CD14-positive monocyte (primary cell): ENCODE results near the gene CACNA1D. TPM values are rescaled to one million over a fixed set of nuclear protein-coding genes. Genes with fewer than 3 reads are reported as not detected.

Experiments
- DNase-seq, 3 donors: peaks; one replicate each; pipeline ENCODE4 v3.0.0-alpha.2; 2011 to 2022
- H2AFZ ChIP-seq: 2 replicates; pipeline ENCODE4 v1.6.0; 2012; ENCODE audit warnings: mild to moderate bottlenecking, low read depth, low read length, inconsistent platforms; ENCODE audit not compliant: insufficient read depth, poor library complexity, severe bottlenecking
- H3K27ac ChIP-seq, 2 donors: 1 replicate in 1 of 2; 2 replicates in 1 of 2; pipeline ENCODE4 v1.5.1; 2012 to 2013; ENCODE audit warnings: low read length in 2 of 2, control low read depth in 1 of 2, inconsistent platforms in 1 of 2, low read depth in 1 of 2, mild to moderate bottlenecking in 1 of 2
- H3K27me3 ChIP-seq, 2 donors: one replicate each; pipeline versions ENCODE4 v1.6.0 to v1.6.1; 2011 to 2013; ENCODE audit warnings: low read length in 2 of 2; ENCODE audit not compliant: control insufficient read depth in 2 of 2, insufficient read depth in 2 of 2
- H3K36me3 ChIP-seq, 2 donors: replicated peaks in 1 of 2; 1 replicate in 1 of 2; 2 replicates in 1 of 2; pipeline versions ENCODE4 v1.5.1 to v1.6.1; 2012 to 2013; ENCODE audit warnings: low read length in 2 of 2, control low read depth in 1 of 2, inconsistent platforms in 1 of 2, mild to moderate bottlenecking in 1 of 2; ENCODE audit not compliant: insufficient read depth in 2 of 2, control insufficient read depth in 1 of 2
- H3K4me1 ChIP-seq, 2 donors: 1 replicate in 1 of 2; 2 replicates in 1 of 2; pipeline versions ENCODE4 v1.5.1 to v1.6.1; 2012 to 2013; ENCODE audit warnings: low read length in 2 of 2, control low read depth in 1 of 2, inconsistent platforms in 1 of 2, mild to moderate bottlenecking in 1 of 2, moderate library complexity in 1 of 2; ENCODE audit not compliant: insufficient read depth in 2 of 2, control insufficient read depth in 1 of 2
- H3K4me2 ChIP-seq: replicated peaks from 2 replicates; pipeline ENCODE3; 2012; ENCODE audit warnings: low read length, moderate library complexity, mild to moderate bottlenecking; ENCODE audit not compliant: poor library complexity, severe bottlenecking; ENCODE audit errors: extremely low read depth
- H3K4me3 ChIP-seq, 3 experiments: fragments of 200-600 bp in 1 of 3; sonication (generic) in 1 of 3; replicated peaks in 1 of 3; 1 replicate in 2 of 3; 2 replicates in 1 of 3; pipeline ENCODE4 v1.5.1; 2011 to 2013; ENCODE audit warnings: low read length in 3 of 3, mild to moderate bottlenecking in 3 of 3, control low read depth in 2 of 3, low read depth in 2 of 3, inconsistent platforms in 1 of 3, moderate library complexity in 1 of 3
- H3K79me2 ChIP-seq: 2 replicates; pipeline ENCODE4 v1.6.0; 2012; ENCODE audit warnings: mild to moderate bottlenecking, control low read depth, inconsistent platforms, low read length, moderate library complexity; ENCODE audit not compliant: insufficient read depth
- H3K9ac ChIP-seq: 2 replicates; pipeline ENCODE4 v1.6.0; 2017; ENCODE audit warnings: low read length, mild to moderate bottlenecking; ENCODE audit not compliant: insufficient read depth, poor library complexity, severe bottlenecking
- H3K9me3 ChIP-seq, 2 donors: replicated peaks in 1 of 2; 1 replicate in 1 of 2; 2 replicates in 1 of 2; pipeline versions ENCODE4 v1.5.1 to v1.6.1; 2012 to 2013; ENCODE audit warnings: low read length in 2 of 2, control low read depth in 1 of 2; ENCODE audit not compliant: control insufficient read depth in 1 of 2, insufficient read depth in 1 of 2
- H4K20me1 ChIP-seq: 2 replicates; pipeline ENCODE4 v1.6.0; 2012; ENCODE audit warnings: mild to moderate bottlenecking, low read length, control low read depth, moderate library complexity; ENCODE audit not compliant: insufficient read depth
- H3K27ac Mint-ChIP-seq, 7 donors: one replicate each; pipeline ENCODE4 v1.8.0; 2020; ENCODE audit warnings: mild to moderate bottlenecking in 7 of 7, mixed read lengths in 7 of 7, moderate library complexity in 6 of 7, inconsistent platforms in 2 of 7
- H3K27me3 Mint-ChIP-seq, 3 donors: one replicate each; pipeline ENCODE4 v1.8.0; 2021 to 2022; ENCODE audit warnings: low read depth in 3 of 3, mild to moderate bottlenecking in 3 of 3, mixed read lengths in 3 of 3, moderate library complexity in 3 of 3, inconsistent platforms in 1 of 3
- H3K36me3 Mint-ChIP-seq, 2 donors: one replicate each; pipeline ENCODE4 v1.8.0; 2020; ENCODE audit warnings: mixed read lengths in 2 of 2, inconsistent platforms in 1 of 2, mild to moderate bottlenecking in 1 of 2
- H3K4me1 Mint-ChIP-seq: one replicate; pipeline ENCODE4 v1.8.0; 2020; ENCODE audit warnings: mild to moderate bottlenecking, mixed read lengths
- H3K4me3 Mint-ChIP-seq, 2 donors: one replicate each; pipeline ENCODE4 v1.8.0; 2020; ENCODE audit warnings: mild to moderate bottlenecking in 2 of 2, mixed read lengths in 2 of 2, moderate library complexity in 1 of 2
- H3K9me3 Mint-ChIP-seq, 7 donors: one replicate each; pipeline ENCODE4 v1.8.0; 2020 to 2022; ENCODE audit warnings: mixed read lengths in 7 of 7, mild to moderate bottlenecking in 6 of 7, moderate library complexity in 6 of 7, inconsistent platforms in 2 of 7
- WGBS: methylation state at CpG from one replicate; pipeline ENCODE4 v1.1.5; 2013; ENCODE audit warnings: missing lambda C conversion rate; ENCODE audit not compliant: insufficient coverage; 5-methylcytosine and 5-hydroxymethylcytosine counted together
- intact Hi-C, 2 donors: fragments of 100-400 bp; cut with micrococcal nuclease; formaldehyde crosslinking; loops; one replicate each; pipeline versions ENCODE4 v1.15.0 to v1.15.1; 2023
- polyA plus RNA-seq, 3 donors: library from polyadenylated mRNA; depleted of rRNA in 1 of 3; unstranded in 2 of 3; stranded (reverse) in 1 of 3; fragments of 300-500 nt in 2 of 3; fragments of >200 nt in 1 of 3; fragmentation: Illumina TruSeq in 2 of 3; gene quantifications; 1 replicate in 2 of 3; 2 replicates in 1 of 3; pipeline ENCODE4 v1.2.3, GENCODE V29; 2012 to 2021
- TF ChIP-seq, protein P1 (sequence below): fragments of 200-600 bp; IDR thresholded peaks from one replicate; pipeline ENCODE4 v1.8.0; 2022; ENCODE audit warnings: antibody characterized with exemption, mild to moderate bottlenecking

Gene CACNA1D
- polyA plus RNA-seq, 3 donors = 0.29 to 1.2 (median 0.98) TPM

DNA sequence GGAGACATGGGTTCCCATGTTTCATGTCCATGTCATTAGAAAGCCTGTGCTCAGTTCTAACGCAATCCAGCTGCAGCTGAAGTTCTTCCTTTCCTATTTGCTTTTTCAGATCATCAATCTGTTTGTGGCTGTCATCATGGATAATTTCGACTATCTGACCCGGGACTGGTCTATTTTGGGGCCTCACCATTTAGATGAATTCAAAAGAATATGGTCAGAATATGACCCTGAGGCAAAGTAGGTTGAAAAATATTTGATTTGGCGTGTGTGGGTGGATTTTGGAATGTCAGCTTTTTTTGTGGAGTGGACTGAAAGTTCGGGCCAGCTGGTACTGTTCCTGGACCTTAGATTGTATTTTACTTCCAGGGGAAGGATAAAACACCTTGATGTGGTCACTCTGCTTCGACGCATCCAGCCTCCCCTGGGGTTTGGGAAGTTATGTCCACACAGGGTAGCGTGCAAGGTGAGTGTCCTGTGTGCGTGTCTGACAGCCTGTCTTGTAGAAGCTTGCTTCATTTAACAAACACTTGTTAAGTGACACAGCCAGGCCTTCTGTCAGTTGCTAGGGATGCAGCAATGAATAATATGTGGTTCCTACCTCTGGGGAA lies 282.2 kb downstream of the CACNA1D start:
- intact Hi-C loops = no loop called here
- H3K27ac Mint-ChIP-seq = peak overlapping the region in 1 of 7 donors; percentile 2
- H3K36me3 Mint-ChIP-seq = no peaks in the 10 kb centered on the region
- H3K36me3 ChIP-seq = no peaks in the 10 kb centered on the region
- TF ChIP-seq, protein P1, sequence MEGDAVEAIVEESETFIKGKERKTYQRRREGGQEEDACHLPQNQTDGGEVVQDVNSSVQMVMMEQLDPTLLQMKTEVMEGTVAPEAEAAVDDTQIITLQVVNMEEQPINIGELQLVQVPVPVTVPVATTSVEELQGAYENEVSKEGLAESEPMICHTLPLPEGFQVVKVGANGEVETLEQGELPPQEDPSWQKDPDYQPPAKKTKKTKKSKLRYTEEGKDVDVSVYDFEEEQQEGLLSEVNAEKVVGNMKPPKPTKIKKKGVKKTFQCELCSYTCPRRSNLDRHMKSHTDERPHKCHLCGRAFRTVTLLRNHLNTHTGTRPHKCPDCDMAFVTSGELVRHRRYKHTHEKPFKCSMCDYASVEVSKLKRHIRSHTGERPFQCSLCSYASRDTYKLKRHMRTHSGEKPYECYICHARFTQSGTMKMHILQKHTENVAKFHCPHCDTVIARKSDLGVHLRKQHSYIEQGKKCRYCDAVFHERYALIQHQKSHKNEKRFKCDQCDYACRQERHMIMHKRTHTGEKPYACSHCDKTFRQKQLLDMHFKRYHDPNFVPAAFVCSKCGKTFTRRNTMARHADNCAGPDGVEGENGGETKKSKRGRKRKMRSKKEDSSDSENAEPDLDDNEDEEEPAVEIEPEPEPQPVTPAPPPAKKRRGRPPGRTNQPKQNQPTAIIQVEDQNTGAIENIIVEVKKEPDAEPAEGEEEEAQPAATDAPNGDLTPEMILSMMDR = no peak
- H3K27me3 Mint-ChIP-seq = peaks cover 0 to 9% (median 3%) of the 10 kb centered on the region in 3 donors
- H3K4me3 ChIP-seq = no peak overlapping the region
- H2AFZ ChIP-seq = no peak overlapping the region
- H3K4me3 Mint-ChIP-seq = no peak overlapping the region
- DNase-seq = no peak
- H3K27ac ChIP-seq = no peak overlapping the region
- WGBS = 98% methylated on average over 6 of the region's 9 CpGs
- H3K9me3 Mint-ChIP-seq = peaks cover 0 to 2% (median 0%) of the 10 kb centered on the region in 7 donors
- H3K27me3 ChIP-seq = no peaks in the 10 kb centered on the region
- H3K9ac ChIP-seq = no peak overlapping the region
- no peaks in the 10 kb centered on the region for H3K79me2 ChIP-seq
- H3K4me2 ChIP-seq = no peak overlapping the region
- no peaks in the 10 kb centered on the region for H4K20me1 ChIP-seq
- peaks cover 2% of the 10 kb centered on the region for H3K4me1 Mint-ChIP-seq
- no peaks in the 10 kb centered on the region for H3K9me3 ChIP-seq
- no peaks in the 10 kb centered on the region for H3K4me1 ChIP-seq

DNA sequence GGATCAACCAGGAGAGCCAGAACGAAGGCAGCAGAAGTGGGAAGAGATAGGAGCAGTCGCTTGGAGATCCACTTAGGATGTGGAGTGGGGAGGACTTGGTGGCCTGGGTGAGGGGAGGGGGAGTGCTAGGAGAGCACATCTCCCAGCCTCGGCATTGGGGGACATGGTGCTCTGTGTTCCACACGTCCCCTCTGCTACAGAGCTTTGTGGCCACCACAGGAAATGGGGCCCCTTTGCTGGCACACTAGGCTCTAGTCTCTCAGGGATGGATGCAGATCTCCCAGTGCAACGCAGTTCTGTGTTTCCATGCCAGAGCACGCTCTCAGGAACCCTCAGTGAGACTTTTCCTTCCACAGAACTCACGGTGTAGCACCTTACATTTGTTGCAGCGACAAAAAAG lies 283.1 kb downstream of the CACNA1D start:
- no peak overlapping the region for H3K9ac ChIP-seq
- H3K9me3 Mint-ChIP-seq = peaks cover 0 to 2% (median 0%) of the 10 kb centered on the region in 7 donors

More for the DNA sequence above, 283.1 kb downstream of the CACNA1D start:
- Histone ChIP-seq H3K4me2 (no peak overlapping the region), H3K4me1 (no peaks in the 10 kb centered on the region), H3K79me2 (no peaks in the 10 kb centered on the region), H4K20me1 (no peaks in the 10 kb centered on the region), H3K4me3 (no peak overlapping the region), H3K27me3 (no peaks in the 10 kb centered on the region), H3K27ac (no peak overlapping the region), H2AFZ (no peak overlapping the region), H3K9me3 (no peaks in the 10 kb centered on the region), H3K36me3 (no peaks in the 10 kb centered on the region)
- H3K4me3 Mint-ChIP-seq = no peak overlapping the region
- H3K36me3 Mint-ChIP-seq = no peaks in the 10 kb centered on the region
- peaks cover 0 to 5% (median 3%) of the 10 kb centered on the region in 3 donors for H3K27me3 Mint-ChIP-seq
- H3K27ac Mint-ChIP-seq = no peak overlapping the region
- intact Hi-C loops = no loop called here
- H3K4me1 Mint-ChIP-seq = peaks cover 2% of the 10 kb centered on the region
- DNase-seq = no peak
- 59% methylated on average over 8 of the region's 8 CpGs for WGBS
- TF ChIP-seq, protein P1 = no peak
